WERI-Rb-1 (cell line): ENCODE results near the gene METAP2.

ENCODE experiments used
- DNase-seq: peaks from one replicate; pipeline ENCODE4 v3.0.0-alpha.2; 2020
- H3K27ac ChIP-seq: fragments of 250-450 bp; sonication (Bioruptor Pico); 2 replicates; pipeline ENCODE4 v1.5.1; 2020; ENCODE audit warnings: mild to moderate bottlenecking, moderate library complexity
- H3K27me3 ChIP-seq: fragments of 250-450 bp; sonication (Bioruptor Pico); 2 replicates; pipeline ENCODE4 v1.5.1; 2021; ENCODE audit warnings: mild to moderate bottlenecking, low read depth, moderate library complexity; ENCODE audit not compliant: insufficient read depth, severe bottlenecking
- H3K36me3 ChIP-seq: fragments of 250-450 bp; sonication (Bioruptor Pico); 2 replicates; pipeline ENCODE4 v1.5.1; 2020; ENCODE audit warnings: mild to moderate bottlenecking, moderate library complexity
- H3K4me3 ChIP-seq: 2 replicates; pipeline ENCODE4 v1.5.1; 2011; ENCODE audit warnings: low read depth, mild to moderate bottlenecking, control low read depth, low read length
- H3K9me3 ChIP-seq: fragments of 250-450 bp; sonication (Bioruptor Pico); 2 replicates; pipeline ENCODE4 v1.5.1; 2021; ENCODE audit warnings: mild to moderate bottlenecking, moderate library complexity; ENCODE audit not compliant: severe bottlenecking
- TF ChIP-seq, protein P1 (sequence below): IDR thresholded peaks from 2 replicates; pipeline ENCODE4 v1.5.1; 2011; ENCODE audit warnings: low read depth, mild to moderate bottlenecking, control low read depth, inconsistent platforms, low read length

The METAP2 gene

DNA sequence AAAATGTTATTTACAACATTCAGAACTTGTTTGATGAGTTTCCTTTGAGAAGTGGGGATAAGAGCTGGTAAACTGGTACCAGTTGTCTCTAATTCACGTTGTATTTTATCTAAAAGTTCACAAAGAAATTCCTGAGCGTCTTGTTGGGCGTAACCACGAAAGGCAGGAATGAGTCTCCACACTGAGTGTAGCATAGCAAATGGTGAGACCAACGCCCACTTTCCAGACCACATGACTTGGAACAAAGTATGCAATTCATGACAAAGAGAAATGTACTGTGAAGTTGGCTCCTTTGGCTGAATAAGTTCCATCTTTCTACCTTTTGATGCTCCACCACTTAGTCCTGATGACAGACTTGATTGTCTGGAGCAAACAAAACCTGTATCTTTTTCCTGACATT is 58.9 kb downstream of the METAP2 start:
- DNase-seq, result no peak
- H3K27ac ChIP-seq, result no peak overlapping the region

DNA sequence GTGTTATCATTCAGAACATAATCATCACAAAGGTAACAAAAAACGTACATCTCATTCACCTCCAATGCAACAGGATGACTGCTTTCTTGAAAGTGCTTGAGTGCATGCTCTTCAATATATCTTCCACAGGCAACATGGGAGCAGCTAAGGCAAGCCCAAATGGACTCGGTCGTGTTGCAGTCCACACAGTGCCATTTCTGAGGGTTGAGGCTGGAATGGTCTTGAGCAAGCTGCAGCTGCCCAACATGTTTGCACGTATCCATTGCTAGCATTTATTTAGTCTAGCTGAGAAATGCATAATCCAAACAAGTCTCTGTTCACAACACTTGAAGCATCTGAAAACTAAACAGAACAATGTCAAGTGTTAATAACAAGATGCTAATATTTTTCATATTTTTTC is 60.0 kb downstream of the METAP2 start:
- DNase-seq, result no peak
- H3K4me3 ChIP-seq, result no peak overlapping the region
- H3K36me3 ChIP-seq, result no peaks in the 10 kb centered on the region
- TF ChIP-seq, protein P1, sequence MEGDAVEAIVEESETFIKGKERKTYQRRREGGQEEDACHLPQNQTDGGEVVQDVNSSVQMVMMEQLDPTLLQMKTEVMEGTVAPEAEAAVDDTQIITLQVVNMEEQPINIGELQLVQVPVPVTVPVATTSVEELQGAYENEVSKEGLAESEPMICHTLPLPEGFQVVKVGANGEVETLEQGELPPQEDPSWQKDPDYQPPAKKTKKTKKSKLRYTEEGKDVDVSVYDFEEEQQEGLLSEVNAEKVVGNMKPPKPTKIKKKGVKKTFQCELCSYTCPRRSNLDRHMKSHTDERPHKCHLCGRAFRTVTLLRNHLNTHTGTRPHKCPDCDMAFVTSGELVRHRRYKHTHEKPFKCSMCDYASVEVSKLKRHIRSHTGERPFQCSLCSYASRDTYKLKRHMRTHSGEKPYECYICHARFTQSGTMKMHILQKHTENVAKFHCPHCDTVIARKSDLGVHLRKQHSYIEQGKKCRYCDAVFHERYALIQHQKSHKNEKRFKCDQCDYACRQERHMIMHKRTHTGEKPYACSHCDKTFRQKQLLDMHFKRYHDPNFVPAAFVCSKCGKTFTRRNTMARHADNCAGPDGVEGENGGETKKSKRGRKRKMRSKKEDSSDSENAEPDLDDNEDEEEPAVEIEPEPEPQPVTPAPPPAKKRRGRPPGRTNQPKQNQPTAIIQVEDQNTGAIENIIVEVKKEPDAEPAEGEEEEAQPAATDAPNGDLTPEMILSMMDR, result no peak
- no peaks in the 10 kb centered on the region for H3K9me3 ChIP-seq
- H3K27me3 ChIP-seq, result no peaks in the 10 kb centered on the region
- no peak overlapping the region for H3K27ac ChIP-seq

More for the DNA sequence above, 58.9 kb downstream of the METAP2 start:
- H3K36me3 ChIP-seq, result no peaks in the 10 kb centered on the region
- no peaks in the 10 kb centered on the region for H3K9me3 ChIP-seq
- no peak overlapping the region for H3K4me3 ChIP-seq
- TF ChIP-seq, protein P1, result no peak
- H3K27me3 ChIP-seq, result no peaks in the 10 kb centered on the region

DNA sequence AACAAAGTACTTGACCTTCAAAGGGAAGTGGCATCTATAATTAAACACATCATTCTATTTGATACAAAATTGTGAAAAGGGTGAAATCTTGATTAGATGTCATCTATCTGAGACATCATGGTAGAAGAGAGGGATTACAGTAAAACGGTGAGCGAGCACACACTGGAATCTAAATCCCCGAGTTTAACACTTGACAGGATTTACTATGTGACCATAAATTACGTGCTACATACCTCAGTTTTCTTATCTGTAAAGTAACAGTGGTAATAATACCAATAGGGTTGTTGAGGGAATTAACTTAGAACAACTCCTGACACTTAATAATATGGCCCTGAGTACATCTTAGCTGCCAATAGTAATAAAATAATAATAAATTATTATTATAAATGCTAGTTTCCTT is 64.1 kb downstream of the METAP2 start:
- Histone ChIP-seq H3K9me3 (no peaks in the 10 kb centered on the region), H3K4me3 (no peak overlapping the region), H3K36me3 (no peaks in the 10 kb centered on the region), H3K27me3 (no peaks in the 10 kb centered on the region), H3K27ac (no peak overlapping the region)
- DNase-seq, result no peak
- TF ChIP-seq, protein P1, result no peak

DNA sequence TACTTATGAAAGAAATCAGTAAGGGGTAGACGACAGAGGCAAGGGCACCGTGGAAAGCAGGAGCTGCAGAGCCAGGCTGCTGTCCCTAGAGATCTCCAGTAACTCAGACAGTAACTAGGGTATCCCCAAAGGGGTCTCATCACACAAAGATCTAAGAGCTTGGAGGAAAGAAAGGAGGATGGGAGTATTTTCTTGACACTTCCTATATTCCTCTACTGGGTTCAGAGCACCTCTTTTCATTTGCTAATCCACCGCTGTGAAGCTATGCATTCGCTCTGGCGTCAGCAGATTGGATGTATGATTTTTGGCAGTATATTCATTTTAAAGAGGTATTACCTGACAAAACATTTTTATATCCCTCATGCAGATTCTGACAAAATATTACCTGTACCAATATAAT is 64.7 kb downstream of the METAP2 start:
- Histone ChIP-seq H3K27me3 (no peaks in the 10 kb centered on the region), H3K9me3 (no peaks in the 10 kb centered on the region), H3K27ac (no peak overlapping the region), H3K4me3 (no peak overlapping the region), H3K36me3 (no peaks in the 10 kb centered on the region)
- TF ChIP-seq, protein P1, result no peak
- DNase-seq, result no peak

DNA sequence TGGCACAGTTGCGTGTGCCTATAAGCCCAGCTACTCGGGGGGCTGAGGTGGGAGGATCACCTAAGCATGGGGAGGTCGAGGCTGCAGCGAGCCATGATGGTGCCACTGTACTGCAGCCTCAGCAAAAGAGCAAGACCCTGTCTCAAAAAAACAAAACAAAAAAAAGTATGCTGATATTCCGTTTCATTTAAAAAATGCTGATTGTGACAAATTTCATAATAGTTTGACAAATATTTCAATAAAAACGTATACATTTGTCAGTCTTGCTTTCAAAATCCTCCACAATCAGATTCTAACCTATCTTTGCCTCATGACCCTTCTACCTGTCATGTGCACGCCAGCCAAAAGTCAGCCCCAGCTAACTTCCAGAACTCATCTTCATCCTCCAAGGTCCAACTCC is 67.5 kb downstream of the METAP2 start:
- Histone ChIP-seq H3K27me3 (no peaks in the 10 kb centered on the region), H3K36me3 (no peaks in the 10 kb centered on the region), H3K27ac (no peak overlapping the region), H3K4me3 (no peak overlapping the region), H3K9me3 (no peaks in the 10 kb centered on the region)
- TF ChIP-seq, protein P1, result no peak
- no peak for DNase-seq

DNA sequence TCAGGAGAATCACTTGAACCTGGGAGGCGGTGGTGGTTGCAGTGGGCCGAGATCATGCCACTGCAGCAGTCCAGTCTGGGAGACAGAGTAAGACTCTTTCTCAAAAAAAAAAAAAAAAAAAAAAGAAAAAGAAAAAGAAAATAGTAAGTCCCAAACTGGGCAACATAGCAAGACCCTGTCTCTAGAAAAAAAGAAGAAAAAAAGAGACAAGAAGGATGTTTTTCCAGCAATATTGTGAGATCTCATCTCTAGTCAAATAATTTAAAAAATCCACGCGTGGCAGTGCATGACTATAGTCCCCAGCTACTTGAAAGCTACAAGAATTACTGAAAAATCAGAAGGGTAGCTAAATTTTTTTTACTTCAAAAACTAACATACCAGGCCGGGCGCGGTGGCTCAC is 69.4 kb downstream of the METAP2 start:
- H3K4me3 ChIP-seq, result no peak overlapping the region
- TF ChIP-seq, protein P1, result no peak
- H3K9me3 ChIP-seq, result no peaks in the 10 kb centered on the region
- no peak overlapping the region for H3K27ac ChIP-seq
- H3K36me3 ChIP-seq, result no peaks in the 10 kb centered on the region; the same call in 1 of the 2 replicates
- DNase-seq, result no peak
- no peaks in the 10 kb centered on the region for H3K27me3 ChIP-seq
